Measurements from ENCODE around the gene CALML6.

Gene CALML6

GRCh38 chr1:1892763-1893120, 22.3 kb upstream of the CALML6 start:
- DNase-seq: no peak

GRCh38 chr1:1893291-1893985, 21.6 kb upstream of the CALML6 start:
- DNase-seq: no peak

GRCh38 chr1:1893997-1894353, 21.1 kb upstream of the CALML6 start:
- DNase-seq: no peak

- DNase-seq: no peak
Observed at GRCh38 chr1:1894354-1895059, 20.6 kb upstream of the CALML6 start.

- no peak for DNase-seq
Observed at GRCh38 chr1:1895060-1895418, 20.0 kb upstream of the CALML6 start.

- no peak for DNase-seq
Observed at GRCh38 chr1:1895456-1896336, 19.4 kb upstream of the CALML6 start.

GRCh38 chr1:1898246-1898933, 16.7 kb upstream of the CALML6 start:
- DNase-seq: no peak

GRCh38 chr1:1899266-1899966, 15.6 kb upstream of the CALML6 start:
- DNase-seq: peak; percentile 74

GRCh38 chr1:1899967-1900327, 15.1 kb upstream of the CALML6 start:
- DNase-seq: no peak

GRCh38 chr1:1900883-1901640, 14.0 kb upstream of the CALML6 start:
- no peak for DNase-seq

GRCh38 chr1:1901641-1902294, 13.3 kb upstream of the CALML6 start:
- no peak for DNase-seq

GRCh38 chr1:1903224-1903623, 11.8 kb upstream of the CALML6 start:
- DNase-seq: no peak

GRCh38 chr1:1906185-1907097, 8.6 kb upstream of the CALML6 start:
- peak; percentile 90 for DNase-seq

GRCh38 chr1:1907098-1907736, 7.8 kb upstream of the CALML6 start:
- no peak for DNase-seq

GRCh38 chr1:1908506-1908791, 6.6 kb upstream of the CALML6 start:
- DNase-seq: peak; percentile 49

- no peak for DNase-seq
Observed at GRCh38 chr1:1910033-1910465, 5.0 kb upstream of the CALML6 start.

GRCh38 chr1:1910651-1911331, 4.3 kb upstream of the CALML6 start:
- DNase-seq: no peak

GRCh38 chr1:1911350-1912041, 3.6 kb upstream of the CALML6 start:
- no peak for DNase-seq
